ENCODE data around the gene MBIP.

DNA sequence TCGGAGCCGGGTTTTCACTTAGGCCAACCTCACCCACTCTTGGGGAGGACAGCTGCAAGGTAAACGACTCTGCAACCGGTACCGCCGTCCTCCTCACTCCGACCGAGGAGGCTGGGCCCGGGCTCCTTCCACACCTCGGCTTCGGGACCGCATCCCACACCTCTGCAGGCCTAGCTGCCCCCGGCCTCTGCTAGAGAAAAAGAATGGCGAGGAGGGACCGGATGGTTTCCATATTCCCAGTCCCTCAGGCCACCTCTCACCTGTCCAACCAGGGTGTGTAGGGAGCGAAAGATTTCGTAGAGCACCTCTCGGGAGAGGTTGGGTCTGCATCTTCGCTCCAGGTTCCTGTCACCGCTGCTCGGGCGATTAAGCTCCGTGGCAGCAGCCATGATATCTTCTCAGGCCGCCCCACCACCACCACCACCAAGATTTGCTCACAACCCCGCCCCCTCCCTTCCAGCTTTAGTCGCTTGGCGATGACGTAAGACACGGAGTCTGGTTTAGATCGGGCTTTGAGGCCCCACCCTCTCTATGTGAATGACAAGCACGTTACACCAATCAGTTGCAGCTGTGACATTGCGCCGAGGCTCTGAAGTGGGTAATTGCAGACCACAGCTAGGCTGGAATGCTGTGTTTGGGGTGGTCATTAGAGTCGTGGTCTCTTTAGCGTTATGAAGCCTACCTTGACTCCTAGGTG is at the start of gene MBIP:
- TF ChIP-seq BCL11A (tag by site-specific recombination; IDR thresholded peaks at IDR 0.05; ENCODE audit: low read depth) (no peak), ZNF768 (tag by site-specific recombination; IDR thresholded peaks at IDR 0.05) (no peak), ZNF10 (tag by site-specific recombination; IDR thresholded peaks at IDR 0.05) (no peak), ZBTB21 (tag by site-specific recombination; IDR thresholded peaks at IDR 0.05) (peak; percentile 83), ZNF747 (tag by site-specific recombination; IDR thresholded peaks at IDR 0.05) (no peak), ZNF521 (tag by site-specific recombination; IDR thresholded peaks at IDR 0.05) (no peak)
- TF ChIP-seq, protein P1, sequence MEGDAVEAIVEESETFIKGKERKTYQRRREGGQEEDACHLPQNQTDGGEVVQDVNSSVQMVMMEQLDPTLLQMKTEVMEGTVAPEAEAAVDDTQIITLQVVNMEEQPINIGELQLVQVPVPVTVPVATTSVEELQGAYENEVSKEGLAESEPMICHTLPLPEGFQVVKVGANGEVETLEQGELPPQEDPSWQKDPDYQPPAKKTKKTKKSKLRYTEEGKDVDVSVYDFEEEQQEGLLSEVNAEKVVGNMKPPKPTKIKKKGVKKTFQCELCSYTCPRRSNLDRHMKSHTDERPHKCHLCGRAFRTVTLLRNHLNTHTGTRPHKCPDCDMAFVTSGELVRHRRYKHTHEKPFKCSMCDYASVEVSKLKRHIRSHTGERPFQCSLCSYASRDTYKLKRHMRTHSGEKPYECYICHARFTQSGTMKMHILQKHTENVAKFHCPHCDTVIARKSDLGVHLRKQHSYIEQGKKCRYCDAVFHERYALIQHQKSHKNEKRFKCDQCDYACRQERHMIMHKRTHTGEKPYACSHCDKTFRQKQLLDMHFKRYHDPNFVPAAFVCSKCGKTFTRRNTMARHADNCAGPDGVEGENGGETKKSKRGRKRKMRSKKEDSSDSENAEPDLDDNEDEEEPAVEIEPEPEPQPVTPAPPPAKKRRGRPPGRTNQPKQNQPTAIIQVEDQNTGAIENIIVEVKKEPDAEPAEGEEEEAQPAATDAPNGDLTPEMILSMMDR (tag by site-specific recombination; IDR thresholded peaks at IDR 0.05): no peak
- TF ChIP-seq, protein P2, sequence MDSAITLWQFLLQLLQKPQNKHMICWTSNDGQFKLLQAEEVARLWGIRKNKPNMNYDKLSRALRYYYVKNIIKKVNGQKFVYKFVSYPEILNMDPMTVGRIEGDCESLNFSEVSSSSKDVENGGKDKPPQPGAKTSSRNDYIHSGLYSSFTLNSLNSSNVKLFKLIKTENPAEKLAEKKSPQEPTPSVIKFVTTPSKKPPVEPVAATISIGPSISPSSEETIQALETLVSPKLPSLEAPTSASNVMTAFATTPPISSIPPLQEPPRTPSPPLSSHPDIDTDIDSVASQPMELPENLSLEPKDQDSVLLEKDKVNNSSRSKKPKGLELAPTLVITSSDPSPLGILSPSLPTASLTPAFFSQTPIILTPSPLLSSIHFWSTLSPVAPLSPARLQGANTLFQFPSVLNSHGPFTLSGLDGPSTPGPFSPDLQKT (IDR thresholded peaks at IDR 0.05; ENCODE audit: borderline replicate concordance, low read depth, low read length): no peak
